Measurements from ENCODE around the gene RPGR. TPM values are rescaled to one million over a fixed set of nuclear protein-coding genes. Genes with fewer than 3 reads are reported as not detected.
A peak's percentile ranks its signal among the peaks of the same experiment; 100 is the strongest.

The RPGR gene
- total and polyA plus RNA-seq, 2 experiments from 2014 or later, result 7.4 to 36.3 TPM

DNA sequence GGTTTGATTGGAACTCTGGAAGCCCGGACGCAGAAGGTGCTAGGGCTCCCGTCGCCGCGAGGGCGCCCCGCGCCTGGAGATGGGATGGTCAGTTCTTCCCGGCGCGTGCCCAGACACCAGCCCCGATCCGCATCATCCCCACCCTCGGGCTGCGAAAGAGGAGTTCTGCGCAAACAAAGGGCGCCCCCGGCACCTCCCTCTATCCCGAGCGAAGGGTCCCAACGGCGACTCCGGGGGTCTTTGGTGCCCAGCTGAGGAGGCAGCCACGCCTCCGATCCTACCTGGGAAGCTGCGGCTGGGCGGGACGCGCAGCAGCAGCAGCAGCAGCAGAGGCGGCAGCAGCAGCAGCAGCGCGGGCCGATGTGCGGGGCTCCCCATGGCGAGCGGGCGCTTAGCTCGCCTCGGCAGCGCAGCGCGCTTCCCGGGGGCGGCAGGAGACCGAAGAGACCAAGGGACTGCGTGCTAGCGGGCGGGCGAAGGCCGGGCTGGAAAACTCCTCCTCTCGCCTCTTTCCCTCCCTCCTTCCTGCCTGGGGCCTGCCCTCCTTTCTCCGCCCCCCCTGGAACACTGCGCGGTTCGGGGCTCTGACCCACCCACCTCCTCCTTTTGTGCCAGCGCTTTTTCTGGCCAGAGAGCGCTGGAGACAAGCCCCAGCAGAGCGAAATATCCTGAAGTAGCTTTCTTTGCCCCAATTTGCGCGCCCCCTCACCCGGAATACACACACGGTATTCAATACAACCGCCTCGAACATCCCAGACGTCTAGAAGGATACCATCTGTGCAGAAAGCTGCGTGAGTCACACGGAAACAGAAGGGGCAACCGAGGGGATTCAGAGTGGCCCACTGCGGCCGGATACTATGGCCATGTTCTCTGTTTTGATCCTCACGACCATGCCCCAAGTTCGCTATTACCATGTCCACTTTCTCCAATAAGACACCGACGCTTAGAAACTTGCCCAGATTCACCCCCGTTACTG, 106.6 kb downstream of the RPGR start, which contains the start of gene SRPX:
Gene SRPX, minus strand, starts transcription at position 457 of the 976 bp plus-strand sequence. Its CDS starts 79 bp downstream, at position 378.
- Mint-ChIP-seq H3K27me3 (ENCODE audit: insufficient read depth, low read depth, poor library complexity) (peaks cover 12% of the 10 kb centered on the region), H3K4me3 (peak within 1 kb of the TSS; percentile 80), H3K4me1 (peaks cover 16% of the 10 kb centered on the region; the same call in 2 of the 3 replicates), H3K9me3 (no peaks in the 10 kb centered on the region), H3K27ac (no peak within 1 kb of the TSS), H3K36me3 (ENCODE audit: low read depth) (no peaks in the 10 kb centered on the region)
- no peaks in the 10 kb centered on the region for H3K36me3 ChIP-seq (ENCODE audit: insufficient read depth)
- DNase-seq (ENCODE audit: low spot score) (peak; percentile 51), ATAC-seq (peak; percentile 72)
- H3K79me2 ChIP-seq (replicated peaks; ENCODE audit: insufficient read depth), result no peaks in the 10 kb centered on the region
- peak within 1 kb of the TSS; percentile 84 for H3K4me2 ChIP-seq
- no peaks in the 10 kb centered on the region for H3K9me2 ChIP-seq (ENCODE audit: insufficient read depth)
- H3K27ac ChIP-seq (ENCODE audit: low read depth), result no peak within 1 kb of the TSS
- TF ChIP-seq CREB1 (CRISPR knock-in tag; IDR thresholded peaks at IDR 0.05; ENCODE audit: low read depth), result no peak
- no peak for TF ChIP-seq EZH2 (IDR thresholded peaks at IDR 0.05; ENCODE audit: low read depth, unreplicated experiment)
- no peak for TF ChIP-seq POLR2AphosphoS5 (IDR thresholded peaks at IDR 0.05; ENCODE audit: low read depth)
- TF ChIP-seq, protein P1, sequence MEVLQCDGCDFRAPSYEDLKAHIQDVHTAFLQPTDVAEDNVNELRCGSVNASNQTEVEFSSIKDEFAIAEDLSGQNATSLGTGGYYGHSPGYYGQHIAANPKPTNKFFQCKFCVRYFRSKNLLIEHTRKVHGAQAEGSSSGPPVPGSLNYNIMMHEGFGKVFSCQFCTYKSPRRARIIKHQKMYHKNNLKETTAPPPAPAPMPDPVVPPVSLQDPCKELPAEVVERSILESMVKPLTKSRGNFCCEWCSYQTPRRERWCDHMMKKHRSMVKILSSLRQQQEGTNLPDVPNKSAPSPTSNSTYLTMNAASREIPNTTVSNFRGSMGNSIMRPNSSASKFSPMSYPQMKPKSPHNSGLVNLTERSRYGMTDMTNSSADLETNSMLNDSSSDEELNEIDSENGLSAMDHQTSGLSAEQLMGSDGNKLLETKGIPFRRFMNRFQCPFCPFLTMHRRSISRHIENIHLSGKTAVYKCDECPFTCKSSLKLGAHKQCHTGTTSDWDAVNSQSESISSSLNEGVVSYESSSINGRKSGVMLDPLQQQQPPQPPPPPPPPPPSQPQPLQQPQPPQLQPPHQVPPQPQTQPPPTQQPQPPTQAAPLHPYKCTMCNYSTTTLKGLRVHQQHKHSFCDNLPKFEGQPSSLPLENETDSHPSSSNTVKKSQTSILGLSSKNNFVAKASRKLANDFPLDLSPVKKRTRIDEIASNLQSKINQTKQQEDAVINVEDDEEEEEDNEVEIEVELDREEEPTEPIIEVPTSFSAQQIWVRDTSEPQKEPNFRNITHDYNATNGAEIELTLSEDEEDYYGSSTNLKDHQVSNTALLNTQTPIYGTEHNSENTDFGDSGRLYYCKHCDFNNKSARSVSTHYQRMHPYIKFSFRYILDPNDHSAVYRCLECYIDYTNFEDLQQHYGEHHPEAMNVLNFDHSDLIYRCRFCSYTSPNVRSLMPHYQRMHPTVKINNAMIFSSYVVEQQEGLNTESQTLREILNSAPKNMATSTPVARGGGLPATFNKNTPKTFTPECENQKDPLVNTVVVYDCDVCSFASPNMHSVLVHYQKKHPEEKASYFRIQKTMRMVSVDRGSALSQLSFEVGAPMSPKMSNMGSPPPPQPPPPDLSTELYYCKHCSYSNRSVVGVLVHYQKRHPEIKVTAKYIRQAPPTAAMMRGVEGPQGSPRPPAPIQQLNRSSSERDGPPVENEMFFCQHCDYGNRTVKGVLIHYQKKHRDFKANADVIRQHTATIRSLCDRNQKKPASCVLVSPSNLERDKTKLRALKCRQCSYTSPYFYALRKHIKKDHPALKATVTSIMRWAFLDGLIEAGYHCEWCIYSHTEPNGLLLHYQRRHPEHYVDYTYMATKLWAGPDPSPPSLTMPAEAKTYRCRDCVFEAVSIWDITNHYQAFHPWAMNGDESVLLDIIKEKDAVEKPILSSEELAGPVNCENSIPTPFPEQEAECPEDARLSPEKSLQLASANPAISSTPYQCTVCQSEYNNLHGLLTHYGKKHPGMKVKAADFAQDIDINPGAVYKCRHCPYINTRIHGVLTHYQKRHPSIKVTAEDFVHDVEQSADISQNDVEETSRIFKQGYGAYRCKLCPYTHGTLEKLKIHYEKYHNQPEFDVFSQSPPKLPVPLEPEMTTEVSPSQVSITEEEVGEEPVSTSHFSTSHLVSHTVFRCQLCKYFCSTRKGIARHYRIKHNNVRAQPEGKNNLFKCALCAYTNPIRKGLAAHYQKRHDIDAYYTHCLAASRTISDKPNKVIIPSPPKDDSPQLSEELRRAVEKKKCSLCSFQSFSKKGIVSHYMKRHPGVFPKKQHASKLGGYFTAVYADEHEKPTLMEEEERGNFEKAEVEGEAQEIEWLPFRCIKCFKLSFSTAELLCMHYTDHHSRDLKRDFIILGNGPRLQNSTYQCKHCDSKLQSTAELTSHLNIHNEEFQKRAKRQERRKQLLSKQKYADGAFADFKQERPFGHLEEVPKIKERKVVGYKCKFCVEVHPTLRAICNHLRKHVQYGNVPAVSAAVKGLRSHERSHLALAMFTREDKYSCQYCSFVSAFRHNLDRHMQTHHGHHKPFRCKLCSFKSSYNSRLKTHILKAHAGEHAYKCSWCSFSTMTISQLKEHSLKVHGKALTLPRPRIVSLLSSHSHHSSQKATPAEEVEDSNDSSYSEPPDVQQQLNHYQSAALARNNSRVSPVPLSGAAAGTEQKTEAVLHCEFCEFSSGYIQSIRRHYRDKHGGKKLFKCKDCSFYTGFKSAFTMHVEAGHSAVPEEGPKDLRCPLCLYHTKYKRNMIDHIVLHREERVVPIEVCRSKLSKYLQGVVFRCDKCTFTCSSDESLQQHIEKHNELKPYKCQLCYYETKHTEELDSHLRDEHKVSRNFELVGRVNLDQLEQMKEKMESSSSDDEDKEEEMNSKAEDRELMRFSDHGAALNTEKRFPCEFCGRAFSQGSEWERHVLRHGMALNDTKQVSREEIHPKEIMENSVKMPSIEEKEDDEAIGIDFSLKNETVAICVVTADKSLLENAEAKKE (CRISPR knock-in tag; IDR thresholded peaks at IDR 0.05), result no peak
- TF ChIP-seq EZH2phosphoT487 (IDR thresholded peaks at IDR 0.05; ENCODE audit: unreplicated experiment), result no peak
- TF ChIP-seq, protein P2, sequence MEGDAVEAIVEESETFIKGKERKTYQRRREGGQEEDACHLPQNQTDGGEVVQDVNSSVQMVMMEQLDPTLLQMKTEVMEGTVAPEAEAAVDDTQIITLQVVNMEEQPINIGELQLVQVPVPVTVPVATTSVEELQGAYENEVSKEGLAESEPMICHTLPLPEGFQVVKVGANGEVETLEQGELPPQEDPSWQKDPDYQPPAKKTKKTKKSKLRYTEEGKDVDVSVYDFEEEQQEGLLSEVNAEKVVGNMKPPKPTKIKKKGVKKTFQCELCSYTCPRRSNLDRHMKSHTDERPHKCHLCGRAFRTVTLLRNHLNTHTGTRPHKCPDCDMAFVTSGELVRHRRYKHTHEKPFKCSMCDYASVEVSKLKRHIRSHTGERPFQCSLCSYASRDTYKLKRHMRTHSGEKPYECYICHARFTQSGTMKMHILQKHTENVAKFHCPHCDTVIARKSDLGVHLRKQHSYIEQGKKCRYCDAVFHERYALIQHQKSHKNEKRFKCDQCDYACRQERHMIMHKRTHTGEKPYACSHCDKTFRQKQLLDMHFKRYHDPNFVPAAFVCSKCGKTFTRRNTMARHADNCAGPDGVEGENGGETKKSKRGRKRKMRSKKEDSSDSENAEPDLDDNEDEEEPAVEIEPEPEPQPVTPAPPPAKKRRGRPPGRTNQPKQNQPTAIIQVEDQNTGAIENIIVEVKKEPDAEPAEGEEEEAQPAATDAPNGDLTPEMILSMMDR (conservative IDR thresholded peaks at IDR 0.05; ENCODE audit: low read depth in 2 of 2), result no peak
- no peak for TF ChIP-seq ZNF331 (CRISPR knock-in tag; IDR thresholded peaks at IDR 0.05; ENCODE audit: low read depth)
- no peak for TF ChIP-seq JUNB (IDR thresholded peaks at IDR 0.05; ENCODE audit: unreplicated experiment)
- TF ChIP-seq NANOG (IDR thresholded peaks at IDR 0.05; ENCODE audit: borderline replicate concordance), result no peak
- no peak for TF ChIP-seq STAT1 (IDR thresholded peaks at IDR 0.05; ENCODE audit: unreplicated experiment)
- TF ChIP-seq, protein P3, sequence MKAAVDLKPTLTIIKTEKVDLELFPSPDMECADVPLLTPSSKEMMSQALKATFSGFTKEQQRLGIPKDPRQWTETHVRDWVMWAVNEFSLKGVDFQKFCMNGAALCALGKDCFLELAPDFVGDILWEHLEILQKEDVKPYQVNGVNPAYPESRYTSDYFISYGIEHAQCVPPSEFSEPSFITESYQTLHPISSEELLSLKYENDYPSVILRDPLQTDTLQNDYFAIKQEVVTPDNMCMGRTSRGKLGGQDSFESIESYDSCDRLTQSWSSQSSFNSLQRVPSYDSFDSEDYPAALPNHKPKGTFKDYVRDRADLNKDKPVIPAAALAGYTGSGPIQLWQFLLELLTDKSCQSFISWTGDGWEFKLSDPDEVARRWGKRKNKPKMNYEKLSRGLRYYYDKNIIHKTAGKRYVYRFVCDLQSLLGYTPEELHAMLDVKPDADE (IDR thresholded peaks at IDR 0.05), result no peak
- TF ChIP-seq, protein P4, sequence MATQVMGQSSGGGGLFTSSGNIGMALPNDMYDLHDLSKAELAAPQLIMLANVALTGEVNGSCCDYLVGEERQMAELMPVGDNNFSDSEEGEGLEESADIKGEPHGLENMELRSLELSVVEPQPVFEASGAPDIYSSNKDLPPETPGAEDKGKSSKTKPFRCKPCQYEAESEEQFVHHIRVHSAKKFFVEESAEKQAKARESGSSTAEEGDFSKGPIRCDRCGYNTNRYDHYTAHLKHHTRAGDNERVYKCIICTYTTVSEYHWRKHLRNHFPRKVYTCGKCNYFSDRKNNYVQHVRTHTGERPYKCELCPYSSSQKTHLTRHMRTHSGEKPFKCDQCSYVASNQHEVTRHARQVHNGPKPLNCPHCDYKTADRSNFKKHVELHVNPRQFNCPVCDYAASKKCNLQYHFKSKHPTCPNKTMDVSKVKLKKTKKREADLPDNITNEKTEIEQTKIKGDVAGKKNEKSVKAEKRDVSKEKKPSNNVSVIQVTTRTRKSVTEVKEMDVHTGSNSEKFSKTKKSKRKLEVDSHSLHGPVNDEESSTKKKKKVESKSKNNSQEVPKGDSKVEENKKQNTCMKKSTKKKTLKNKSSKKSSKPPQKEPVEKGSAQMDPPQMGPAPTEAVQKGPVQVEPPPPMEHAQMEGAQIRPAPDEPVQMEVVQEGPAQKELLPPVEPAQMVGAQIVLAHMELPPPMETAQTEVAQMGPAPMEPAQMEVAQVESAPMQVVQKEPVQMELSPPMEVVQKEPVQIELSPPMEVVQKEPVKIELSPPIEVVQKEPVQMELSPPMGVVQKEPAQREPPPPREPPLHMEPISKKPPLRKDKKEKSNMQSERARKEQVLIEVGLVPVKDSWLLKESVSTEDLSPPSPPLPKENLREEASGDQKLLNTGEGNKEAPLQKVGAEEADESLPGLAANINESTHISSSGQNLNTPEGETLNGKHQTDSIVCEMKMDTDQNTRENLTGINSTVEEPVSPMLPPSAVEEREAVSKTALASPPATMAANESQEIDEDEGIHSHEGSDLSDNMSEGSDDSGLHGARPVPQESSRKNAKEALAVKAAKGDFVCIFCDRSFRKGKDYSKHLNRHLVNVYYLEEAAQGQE (IDR thresholded peaks at IDR 0.05; ENCODE audit: unreplicated experiment), result no peak
- no peak for TF ChIP-seq ZNF114 (CRISPR knock-in tag; IDR thresholded peaks at IDR 0.05)
- H2AFZ ChIP-seq, result peak within 1 kb of the TSS; percentile 81; the same call in 1 of the 2 replicates
- H3F3A ChIP-seq (replicated peaks; ENCODE audit: low read depth), result no peaks in the 10 kb centered on the region
- no peaks in the 10 kb centered on the region for H4K20me1 ChIP-seq (replicated peaks; ENCODE audit: insufficient read depth)
- H3K4me1 ChIP-seq (ENCODE audit: insufficient read depth), result peaks cover 11% of the 10 kb centered on the region
- H3K27me3 ChIP-seq (ENCODE audit: insufficient read depth), result peaks cover 24% of the 10 kb centered on the region
- H3K4me3 ChIP-seq, result peak within 1 kb of the TSS; percentile 57
